ENCODE data around the gene EBF3.

- no peak for TF ChIP-seq SUZ12 (IDR thresholded peaks at IDR 0.05; ENCODE audit: extremely low read depth, insufficient read depth, insufficient read length)
- no peak for TF ChIP-seq YY1 (IDR thresholded peaks at IDR 0.05; ENCODE audit: insufficient read depth, insufficient read length)
- no peak for TF ChIP-seq ZNF274 (IDR thresholded peaks at IDR 0.05; ENCODE audit: low read depth, low read length)
These were observed 104.5 kb downstream of the EBF3 start for GRCh38 chr10:129859536-129859935.
